Measurements from ENCODE around the gene C1orf167.

DNA sequence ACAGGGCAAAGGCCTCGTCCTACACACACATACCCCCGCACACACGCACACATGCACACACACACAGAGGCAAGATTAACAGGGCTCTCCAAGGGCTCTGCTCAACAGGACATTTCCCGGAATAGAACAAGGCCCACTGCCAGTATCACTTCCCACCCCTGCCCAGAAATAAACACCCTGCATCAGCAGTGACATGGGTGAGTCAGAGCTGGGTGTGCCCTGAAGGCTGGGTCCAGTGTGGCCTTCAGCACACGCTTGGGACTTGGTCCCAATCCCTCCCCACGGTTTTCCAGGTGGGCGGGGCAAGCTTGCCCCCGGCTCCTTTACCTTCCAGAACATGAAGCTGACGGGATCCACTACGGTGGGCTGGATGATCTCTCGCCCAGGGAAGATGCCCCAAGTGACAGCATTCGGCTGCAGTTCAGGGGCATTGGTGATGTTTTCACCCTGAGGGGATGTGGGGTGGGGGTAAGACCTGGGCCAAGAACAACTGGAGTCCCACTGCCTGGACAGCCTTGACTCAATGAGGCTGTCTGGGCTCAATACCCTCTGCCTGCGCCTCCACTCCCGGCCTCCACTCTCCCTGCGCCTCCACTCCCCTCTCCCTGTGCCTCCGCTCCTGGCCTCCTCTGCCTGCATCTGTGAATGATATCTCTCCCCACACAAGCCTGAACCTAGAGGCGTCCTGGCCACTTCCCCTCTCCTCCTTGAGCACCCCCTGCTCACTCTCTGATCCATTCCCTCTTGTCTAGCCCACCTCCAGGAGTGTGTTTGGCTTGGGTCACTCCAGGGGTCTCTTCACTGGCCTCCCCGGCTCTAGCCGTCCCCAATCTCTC is 29.1 kb downstream of the C1orf167 start:
- no peak for TF ChIP-seq RXRA (IDR thresholded peaks at IDR 0.05; ENCODE audit: borderline replicate concordance, low read depth)
- TF ChIP-seq, protein P1, sequence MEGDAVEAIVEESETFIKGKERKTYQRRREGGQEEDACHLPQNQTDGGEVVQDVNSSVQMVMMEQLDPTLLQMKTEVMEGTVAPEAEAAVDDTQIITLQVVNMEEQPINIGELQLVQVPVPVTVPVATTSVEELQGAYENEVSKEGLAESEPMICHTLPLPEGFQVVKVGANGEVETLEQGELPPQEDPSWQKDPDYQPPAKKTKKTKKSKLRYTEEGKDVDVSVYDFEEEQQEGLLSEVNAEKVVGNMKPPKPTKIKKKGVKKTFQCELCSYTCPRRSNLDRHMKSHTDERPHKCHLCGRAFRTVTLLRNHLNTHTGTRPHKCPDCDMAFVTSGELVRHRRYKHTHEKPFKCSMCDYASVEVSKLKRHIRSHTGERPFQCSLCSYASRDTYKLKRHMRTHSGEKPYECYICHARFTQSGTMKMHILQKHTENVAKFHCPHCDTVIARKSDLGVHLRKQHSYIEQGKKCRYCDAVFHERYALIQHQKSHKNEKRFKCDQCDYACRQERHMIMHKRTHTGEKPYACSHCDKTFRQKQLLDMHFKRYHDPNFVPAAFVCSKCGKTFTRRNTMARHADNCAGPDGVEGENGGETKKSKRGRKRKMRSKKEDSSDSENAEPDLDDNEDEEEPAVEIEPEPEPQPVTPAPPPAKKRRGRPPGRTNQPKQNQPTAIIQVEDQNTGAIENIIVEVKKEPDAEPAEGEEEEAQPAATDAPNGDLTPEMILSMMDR (IDR thresholded peaks at IDR 0.05): no peak
- TF ChIP-seq MAX (IDR thresholded peaks at IDR 0.05; ENCODE audit: low read depth): no peak
- no peak for TF ChIP-seq GATA2 (CRISPR knock-in tag; IDR thresholded peaks at IDR 0.05)
- TF ChIP-seq, protein P2, sequence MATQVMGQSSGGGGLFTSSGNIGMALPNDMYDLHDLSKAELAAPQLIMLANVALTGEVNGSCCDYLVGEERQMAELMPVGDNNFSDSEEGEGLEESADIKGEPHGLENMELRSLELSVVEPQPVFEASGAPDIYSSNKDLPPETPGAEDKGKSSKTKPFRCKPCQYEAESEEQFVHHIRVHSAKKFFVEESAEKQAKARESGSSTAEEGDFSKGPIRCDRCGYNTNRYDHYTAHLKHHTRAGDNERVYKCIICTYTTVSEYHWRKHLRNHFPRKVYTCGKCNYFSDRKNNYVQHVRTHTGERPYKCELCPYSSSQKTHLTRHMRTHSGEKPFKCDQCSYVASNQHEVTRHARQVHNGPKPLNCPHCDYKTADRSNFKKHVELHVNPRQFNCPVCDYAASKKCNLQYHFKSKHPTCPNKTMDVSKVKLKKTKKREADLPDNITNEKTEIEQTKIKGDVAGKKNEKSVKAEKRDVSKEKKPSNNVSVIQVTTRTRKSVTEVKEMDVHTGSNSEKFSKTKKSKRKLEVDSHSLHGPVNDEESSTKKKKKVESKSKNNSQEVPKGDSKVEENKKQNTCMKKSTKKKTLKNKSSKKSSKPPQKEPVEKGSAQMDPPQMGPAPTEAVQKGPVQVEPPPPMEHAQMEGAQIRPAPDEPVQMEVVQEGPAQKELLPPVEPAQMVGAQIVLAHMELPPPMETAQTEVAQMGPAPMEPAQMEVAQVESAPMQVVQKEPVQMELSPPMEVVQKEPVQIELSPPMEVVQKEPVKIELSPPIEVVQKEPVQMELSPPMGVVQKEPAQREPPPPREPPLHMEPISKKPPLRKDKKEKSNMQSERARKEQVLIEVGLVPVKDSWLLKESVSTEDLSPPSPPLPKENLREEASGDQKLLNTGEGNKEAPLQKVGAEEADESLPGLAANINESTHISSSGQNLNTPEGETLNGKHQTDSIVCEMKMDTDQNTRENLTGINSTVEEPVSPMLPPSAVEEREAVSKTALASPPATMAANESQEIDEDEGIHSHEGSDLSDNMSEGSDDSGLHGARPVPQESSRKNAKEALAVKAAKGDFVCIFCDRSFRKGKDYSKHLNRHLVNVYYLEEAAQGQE (IDR thresholded peaks at IDR 0.05; ENCODE audit: low read depth, low read length): no peak
- TF ChIP-seq NFIC (IDR thresholded peaks at IDR 0.05; ENCODE audit: borderline replicate concordance): no peak
- TF ChIP-seq EZH2phosphoT487 (IDR thresholded peaks at IDR 0.05; ENCODE audit: borderline replicate concordance, low read depth): no peak
- TF ChIP-seq, protein P3, sequence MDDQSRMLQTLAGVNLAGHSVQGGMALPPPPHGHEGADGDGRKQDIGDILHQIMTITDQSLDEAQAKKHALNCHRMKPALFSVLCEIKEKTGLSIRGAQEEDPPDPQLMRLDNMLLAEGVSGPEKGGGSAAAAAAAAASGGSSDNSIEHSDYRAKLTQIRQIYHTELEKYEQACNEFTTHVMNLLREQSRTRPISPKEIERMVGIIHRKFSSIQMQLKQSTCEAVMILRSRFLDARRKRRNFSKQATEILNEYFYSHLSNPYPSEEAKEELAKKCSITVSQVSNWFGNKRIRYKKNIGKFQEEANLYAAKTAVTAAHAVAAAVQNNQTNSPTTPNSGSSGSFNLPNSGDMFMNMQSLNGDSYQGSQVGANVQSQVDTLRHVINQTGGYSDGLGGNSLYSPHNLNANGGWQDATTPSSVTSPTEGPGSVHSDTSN (IDR thresholded peaks at IDR 0.05): no peak
- no peak for TF ChIP-seq RFX5 (IDR thresholded peaks at IDR 0.05; ENCODE audit: low read length)
- no peak for TF ChIP-seq TAF1 (IDR thresholded peaks at IDR 0.05; ENCODE audit: borderline replicate concordance, low read depth, low read length)
- TF ChIP-seq POLR2AphosphoS5 (IDR thresholded peaks at IDR 0.05; ENCODE audit: low read depth, low read length): no peak

Data from SK-N-SH (cell line).